Hematopoietic multipotent progenitor cell (in vitro differentiated cells): ENCODE data around the gene DCTPP1. TPM values are rescaled to one million over a fixed set of nuclear protein-coding genes. Genes with fewer than 3 reads are reported as not detected.
"Not testable (repeated sequence)": the region's sequence is repeated elsewhere in the genome, so short reads cannot be mapped to it uniquely, and the experiment has no call there.

Experiments used
- DNase-seq, 3 donors: peaks; one replicate each; pipeline ENCODE4 v3.0.0-alpha.2; 2011 to 2015; ENCODE audit warnings: low read depth in 2 of 3, low spot score in 2 of 3
- total RNA-seq: library from RNA; depleted of rRNA; stranded (reverse); fragments of >200 nt; gene quantifications from one replicate; pipeline ENCODE4 v1.2.3, GENCODE V29; 2012

Gene DCTPP1
- total RNA-seq = 40.4 TPM

DNA sequence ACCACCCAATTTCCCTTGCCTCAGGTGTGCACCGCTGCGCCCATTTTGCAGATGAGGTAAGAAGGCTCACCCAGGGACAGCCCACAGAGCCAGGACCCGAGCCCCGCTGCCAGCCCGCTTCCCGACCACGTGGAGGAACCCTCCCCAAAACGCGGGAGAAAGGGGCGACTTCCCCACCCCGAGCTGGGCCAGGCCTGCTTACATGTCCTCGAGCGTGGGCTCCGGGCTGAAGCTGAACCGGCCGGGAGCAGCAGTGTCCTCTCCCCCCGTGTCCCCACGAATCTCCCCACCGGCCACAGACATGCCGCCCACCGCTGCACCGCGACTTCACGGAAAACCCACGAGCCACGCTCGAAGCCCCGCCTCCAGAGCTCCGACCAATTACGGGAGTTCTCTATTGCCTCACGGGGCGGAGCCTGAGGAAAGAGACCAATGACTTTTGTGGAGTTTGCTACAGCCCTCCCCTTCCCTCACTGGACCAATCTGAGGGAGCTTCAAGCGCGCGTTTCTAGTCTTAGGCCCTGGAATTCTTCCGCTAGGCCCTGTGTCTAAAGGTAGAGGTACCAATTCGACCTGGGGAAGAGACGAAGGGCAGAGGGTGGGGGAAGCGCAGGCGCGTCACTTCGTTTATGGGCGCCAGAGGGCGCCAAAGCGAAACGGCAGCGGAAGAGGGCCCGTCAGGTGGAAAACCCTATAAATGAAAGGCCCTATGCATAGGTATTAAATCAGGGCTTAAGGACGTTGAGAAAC lies at the start of gene DCTPP1:
Gene DCTPP1 (minus strand): TSS at position 353 of the 750 bp plus-strand sequence. CDS start 50 bp downstream, at position 303.
- DNase-seq = peak; percentile 97 to 100 (median 99)

DNA sequence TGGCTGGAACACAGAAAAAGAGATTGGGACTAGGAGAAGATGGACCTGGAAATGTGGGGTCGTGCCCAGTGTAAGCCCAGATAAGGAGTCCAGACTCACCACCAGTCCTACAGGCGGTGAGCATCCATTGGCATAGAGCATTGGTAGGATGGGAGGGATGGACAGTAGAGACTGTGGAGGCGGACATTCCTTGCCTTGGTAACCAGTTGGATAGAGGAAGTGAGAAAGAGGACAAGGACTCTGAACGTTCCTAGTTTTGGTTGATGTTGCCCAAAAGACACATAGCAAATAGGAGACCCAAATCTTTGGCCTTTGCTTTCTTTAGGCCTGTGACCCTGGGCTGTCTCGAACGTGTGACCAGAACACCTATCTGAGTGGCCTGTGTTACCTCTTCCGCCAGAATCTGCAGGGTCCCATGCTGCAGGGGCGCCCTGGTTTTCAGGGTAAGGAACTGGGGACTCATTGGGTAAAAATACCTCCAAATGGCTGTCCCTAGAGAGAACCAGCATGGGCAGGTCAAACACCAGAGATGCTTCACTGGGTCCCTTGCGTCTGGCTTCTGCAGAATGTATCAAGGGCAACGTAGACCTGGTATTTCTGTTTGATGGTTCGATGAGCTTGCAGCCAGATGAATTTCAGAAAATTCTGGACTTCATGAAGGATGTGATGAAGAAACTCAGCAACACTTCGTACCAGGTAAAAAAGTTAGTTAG lies 49.1 kb upstream of the DCTPP1 start:
- no peak for DNase-seq

DNA sequence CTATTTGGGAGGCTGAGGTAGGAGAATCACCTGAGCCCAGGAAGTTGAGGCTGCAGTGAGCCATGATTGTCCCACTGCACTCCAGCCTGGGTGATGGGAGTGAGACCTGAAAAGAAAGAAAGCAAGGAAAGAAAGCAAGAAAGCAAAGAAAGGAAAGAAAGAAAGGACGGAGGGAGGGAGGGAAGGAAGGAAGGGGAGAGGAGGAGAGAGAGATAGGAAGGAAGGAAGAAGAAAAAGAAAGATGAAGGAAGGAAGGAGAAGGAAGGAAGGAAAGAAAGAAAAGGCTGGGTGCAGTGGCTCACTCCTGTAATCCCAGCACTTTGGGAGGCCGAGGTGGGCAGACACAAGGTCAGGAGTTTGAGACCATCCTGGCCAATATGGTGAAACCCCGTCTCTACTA lies 47.9 kb upstream of the DCTPP1 start:
- DNase-seq = not testable (repeated sequence)

DNA sequence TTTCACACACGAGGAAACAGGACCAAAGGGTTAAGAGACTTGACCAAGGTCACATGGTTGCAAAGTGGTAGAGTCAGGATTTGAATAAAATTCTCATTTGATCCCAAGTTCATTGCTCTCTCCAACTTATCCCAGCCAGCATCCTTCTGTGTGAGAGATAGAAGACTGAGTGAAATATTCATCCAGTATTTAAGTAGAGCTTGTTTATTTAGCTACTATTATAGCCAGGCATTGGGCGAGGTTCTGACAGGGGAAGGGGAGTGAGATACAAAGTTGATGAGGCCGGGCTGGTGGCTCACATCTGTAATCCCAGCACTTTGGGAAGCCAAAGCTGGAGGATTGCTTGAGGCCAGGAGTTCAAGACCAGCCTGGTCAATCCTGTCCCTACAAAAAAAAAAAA lies 47.2 kb upstream of the DCTPP1 start:
- DNase-seq = no peak

DNA sequence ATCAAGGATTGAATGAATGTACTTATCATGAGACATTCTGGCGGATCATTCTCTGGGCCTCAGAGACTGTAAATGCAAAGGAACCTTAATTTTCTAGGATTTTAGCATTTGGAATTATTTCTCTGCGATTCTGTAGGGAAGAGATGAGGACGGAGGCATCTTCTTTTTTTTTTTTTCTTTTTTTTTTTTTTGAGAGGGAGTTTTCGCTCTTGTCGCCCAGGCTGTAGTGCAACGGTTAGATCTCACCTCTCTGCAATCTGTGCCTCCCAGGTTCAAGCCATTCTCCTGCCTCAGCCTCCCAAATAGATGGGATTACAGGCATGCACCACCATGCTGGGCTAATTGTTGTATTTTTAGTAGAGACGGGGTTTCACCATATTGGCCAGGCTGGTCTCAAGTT lies 44.9 kb upstream of the DCTPP1 start:
- DNase-seq = no peak

DNA sequence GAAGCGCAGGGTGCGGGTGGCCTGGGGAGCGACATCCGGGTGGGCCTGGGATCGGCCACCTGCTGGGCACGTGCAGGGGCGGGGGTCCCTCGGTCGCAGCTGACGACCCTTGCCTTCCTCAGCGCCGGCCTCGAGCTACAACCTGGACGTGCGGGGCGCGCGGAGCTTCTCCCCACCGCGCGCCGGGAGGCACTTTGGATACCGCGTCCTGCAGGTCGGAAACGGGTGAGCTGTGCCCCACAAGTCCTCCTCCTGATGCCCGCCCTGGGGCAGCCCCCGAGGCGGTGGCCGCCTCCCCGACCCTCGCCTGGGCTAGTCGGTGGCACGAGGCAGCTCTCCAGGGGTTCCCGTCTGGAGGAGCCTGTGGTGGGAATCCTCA lies 44.2 kb upstream of the DCTPP1 start:
- DNase-seq = no peak

DNA sequence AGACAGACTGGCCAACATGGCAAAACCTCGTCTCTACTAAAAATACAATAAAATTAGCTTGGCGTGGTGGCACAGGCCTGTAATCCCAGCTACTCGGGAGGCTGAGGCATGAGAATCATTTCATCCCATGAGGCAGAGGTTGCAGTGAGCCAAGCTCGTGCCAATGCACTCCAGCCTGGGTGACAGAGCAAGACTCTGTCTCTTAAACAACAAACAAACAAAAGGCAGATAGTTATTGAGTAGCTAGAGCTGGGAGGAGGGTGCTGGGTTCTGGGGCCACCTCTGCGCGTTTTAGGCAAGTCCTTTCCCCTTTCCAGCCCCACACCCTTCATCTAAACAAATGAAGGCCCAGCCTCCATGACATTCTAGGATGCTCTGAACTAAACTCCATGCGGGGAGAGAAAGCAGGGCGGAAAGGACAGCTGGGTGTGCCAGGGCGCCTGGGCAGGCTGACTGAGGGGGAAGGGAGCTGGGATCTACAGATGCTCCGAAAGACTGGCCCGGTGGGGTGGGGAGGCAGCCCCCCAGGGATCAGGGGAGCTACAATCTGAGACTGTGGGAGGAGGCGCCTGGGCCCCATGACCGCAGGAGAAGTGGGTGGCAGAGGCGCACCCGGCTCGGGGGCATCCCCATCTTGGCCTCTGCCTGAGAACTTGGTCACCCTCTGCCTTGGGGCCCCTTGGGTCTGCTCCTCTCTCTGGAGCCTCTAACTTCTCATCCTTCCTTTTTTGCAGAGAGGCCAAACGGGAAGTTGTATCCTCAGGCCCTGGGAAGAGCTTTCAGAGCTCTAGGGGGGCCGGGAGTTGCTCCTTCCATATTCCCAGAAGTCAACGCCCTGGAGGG lies 43.6 kb upstream of the DCTPP1 start:
- no peak for DNase-seq

DNA sequence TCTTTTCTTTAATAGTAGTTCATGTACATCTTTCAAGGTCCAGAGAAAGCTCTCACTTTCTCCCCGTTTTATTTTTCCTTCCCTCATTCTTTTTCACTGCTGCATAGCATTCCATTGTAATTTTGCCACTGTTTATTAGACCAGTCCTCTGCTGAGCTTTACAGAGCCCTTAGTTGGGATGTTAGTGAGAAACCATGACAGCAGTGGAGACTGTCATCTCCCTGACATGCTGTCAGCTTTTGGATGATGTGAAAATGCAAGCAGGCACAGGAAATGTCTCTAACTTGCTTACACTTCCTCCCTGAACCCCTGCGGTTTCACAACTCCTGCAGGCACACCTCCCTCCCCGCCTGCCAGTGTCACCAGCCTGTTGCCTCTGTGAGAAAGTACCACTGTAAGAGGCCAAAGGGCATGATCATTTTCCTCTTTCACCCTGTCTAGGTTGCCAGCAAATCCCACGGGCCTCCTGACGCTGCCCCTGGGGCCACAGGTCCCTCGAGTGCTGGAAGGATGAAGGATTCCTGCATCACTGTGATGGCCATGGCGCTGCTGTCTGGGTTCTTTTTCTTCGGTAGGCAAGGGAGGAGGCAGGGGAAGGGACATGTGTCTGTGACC lies 42.6 kb upstream of the DCTPP1 start, which contains the start of gene ITGAL:
Gene ITGAL (plus strand): TSS at position 415 of the 615 bp plus-strand sequence. CDS start 96 bp downstream, at position 511.
- DNase-seq = peak; percentile 51 to 84 (median 63)

DNA sequence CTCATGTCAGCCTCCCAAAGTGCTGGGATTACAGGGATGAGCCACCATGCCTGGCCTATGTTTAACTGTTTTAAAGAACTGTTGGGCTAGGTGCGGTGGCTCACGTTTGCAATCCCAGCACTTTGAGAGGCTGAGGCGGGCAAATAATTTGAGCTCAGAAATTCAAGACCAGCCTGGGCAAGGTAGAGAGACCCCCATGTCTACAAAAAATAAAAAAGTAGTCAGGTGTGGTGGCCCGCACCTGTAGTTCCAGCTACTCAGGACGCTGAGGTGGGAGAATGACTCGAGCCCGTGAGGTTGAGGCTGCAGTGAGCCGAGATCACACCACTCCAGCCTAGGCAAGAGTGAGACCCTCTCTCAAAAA lies 40.8 kb upstream of the DCTPP1 start:
- no peak for DNase-seq

DNA sequence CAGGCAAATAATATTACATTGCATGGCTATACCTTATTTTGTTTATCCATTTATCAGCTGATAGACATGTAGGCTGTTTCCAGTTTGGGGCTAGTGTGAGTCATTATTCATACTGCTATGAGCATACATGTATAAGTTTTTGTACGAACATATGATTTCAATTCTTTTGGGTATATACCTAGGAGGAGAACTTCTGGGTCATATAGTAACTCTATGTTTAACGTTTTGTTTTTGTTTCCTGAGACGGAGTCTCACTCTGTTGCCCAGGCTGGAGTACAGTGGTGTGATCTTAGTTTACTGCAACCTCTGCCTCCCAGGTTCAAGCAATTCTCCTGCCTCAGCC lies 40.3 kb upstream of the DCTPP1 start:
- no peak for DNase-seq

DNA sequence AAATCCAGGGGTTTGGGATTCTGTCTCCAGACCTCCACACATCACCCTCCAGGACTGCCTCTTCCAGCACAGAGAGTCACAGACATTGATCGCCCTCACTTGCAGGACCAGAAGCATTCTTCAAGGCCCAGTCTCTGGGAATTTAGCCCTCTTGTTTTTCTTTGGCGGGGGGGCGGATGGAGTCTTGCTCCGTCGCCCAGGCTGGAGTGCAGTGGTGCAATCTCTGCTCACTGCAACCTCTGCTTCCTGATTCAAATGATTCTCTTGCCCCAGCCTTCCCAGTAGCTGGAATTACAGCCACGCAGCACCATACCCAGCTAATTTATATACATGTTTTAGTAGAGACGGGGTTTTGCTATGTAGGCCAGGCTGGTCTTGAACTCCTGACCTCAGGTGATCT lies 34.2 kb upstream of the DCTPP1 start:
- DNase-seq = no peak

DNA sequence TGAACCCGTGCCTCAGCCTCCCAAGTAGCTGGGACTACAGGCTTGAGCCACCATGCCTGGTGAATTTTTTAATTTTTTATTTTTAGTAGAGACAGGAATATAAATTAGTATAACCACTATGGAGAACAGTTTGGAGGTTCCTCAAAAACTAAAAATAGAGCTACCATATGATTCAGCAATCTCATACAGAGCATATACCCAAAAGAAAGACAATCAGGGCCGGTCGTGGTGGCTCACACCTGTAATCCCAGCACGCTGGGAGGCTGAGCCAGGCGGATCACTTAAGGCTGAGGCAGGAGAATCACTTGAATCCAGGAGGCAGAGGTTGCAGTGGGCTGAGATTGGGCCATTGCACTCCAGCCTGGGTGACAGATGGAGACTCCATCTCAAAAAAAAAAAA lies 31.6 kb upstream of the DCTPP1 start:
- peak in 1 of 3 donors; percentile 44 for DNase-seq

DNA sequence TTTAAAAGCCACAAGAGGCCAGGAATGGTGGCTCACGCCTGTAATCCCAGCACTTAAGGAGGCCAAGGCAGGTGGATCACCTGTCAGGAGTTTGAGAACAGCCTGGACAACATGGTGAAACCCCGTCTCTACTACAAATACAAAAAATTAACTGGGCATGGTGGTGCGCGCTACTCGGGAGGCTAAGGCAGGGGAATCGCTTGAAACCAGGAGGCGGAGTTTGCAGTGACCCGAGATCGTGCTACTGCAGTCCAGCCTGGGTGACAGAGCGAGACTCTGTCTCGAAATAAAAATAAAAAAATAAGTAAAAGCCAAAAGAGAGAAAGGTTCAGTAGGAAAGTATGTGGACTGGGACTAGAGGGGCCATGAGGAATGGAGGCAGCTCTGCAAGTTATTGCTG lies 29.6 kb upstream of the DCTPP1 start:
- DNase-seq = no peak

DNA sequence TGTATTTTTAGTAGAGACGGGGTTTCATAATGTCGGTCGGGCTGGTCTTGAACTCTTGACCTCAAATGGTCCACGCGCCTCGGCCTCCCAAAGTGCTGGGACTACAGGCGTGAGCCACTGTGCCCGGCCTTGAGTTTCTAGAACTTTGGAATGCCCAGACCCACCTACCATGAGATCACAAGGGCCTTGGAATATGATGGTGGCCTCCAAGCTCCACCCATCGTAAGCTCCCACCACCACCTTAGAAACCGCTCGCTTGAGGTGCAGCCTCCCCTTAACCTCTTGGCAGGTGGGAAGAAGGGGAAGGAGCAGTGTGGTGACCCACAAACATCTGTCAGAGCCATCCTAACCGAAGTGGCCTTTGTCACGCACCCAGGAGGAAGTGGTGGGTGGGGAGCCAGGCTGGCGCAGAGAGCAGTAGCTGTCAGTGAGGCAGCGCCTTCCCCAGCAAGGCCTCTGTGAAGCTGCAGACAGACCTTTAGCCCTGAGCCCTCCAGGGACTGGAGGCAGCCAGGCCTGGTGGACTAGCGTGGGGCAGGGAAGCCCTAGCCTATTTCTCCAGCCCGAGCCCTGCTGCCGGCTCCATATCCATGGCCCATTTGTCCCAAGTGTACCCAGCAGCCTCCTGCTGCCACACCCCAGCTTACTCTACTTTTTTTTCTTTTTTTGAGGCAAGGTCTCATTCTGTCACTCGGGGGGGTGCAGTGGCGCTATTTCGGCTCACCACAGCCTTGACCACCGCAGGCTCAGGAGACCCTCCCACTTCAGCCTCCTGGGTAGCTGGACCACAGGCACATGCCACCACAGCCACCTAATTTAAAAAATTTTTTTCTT lies 28.9 kb upstream of the DCTPP1 start:
- peak; percentile 47 to 97 (median 95) for DNase-seq

DNA sequence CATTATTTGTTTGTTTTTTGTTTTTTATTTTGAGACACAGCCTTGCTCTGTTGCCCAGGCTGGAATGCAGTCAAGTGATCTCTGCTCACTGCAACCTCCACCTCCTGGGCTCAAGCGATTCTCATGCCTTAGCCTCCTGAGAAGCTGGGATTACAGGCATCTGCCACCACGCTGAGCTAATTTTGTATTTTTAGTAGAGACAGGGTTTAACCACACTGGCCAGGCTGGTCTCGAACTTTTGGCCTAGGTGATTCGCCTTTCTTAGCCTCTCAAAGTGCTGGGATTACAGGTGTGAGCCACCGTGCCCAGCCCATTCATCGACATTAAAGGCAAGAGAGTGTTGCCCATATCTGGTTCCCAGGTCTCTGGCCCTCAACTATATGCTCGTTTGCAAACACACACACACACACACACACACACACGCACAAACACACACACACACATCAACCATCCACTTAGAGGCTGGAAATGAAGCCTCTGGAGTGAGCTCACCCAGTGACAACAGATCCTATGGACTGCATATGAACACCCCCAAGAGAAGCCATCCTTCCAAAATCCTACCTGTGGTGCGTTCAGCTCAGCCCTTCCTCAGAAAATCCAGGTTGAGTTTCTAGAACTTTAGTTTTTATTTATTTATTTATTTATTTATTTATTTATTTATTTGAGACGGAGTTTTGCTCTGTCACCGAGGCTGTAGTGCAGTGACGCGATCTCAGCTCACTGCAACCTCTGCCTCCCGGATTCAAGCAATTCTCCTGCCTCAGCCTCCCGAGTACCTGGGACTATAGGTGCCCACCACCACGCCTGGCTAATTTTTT lies 28.1 kb upstream of the DCTPP1 start:
- DNase-seq = no peak

DNA sequence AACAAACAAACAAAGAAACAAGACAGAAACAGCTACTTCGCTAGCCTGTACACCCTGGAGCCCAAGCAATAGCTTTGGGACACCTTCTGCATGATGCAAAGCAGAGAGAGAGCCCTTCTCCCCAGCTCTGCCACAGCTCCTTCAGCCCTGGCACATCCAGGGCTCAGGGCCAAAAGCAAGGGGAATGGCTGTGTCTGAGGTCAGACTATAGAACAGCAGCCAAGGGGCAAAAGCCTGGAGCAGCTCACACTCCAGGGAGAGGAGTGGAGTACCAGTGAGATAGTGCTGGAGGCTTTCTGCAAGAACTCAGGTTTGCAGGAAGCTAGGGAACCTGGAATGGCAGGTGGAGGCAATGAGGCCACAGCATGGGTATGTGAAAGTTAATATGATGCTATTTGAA lies 27.4 kb upstream of the DCTPP1 start:
- no peak for DNase-seq

DNA sequence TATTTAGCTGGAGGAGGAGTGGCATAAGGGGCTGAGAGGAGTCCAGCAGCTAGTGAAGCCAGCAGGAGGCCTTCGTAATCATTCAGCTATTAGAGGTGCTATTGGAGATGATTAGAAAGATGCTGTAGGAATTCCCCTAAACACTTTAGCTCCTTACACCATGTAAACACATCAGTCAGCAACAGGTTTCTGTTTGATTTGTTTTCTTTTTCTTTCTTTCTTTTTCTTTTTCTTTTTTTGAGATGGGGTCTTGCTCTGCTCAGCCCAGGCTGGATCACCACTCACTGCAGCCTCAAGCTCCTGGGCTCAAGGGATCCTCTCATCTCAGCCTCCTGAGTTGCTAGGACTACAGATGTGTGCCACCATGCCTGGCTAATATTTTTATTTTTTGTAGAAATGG lies 26.5 kb upstream of the DCTPP1 start:
- no peak for DNase-seq

DNA sequence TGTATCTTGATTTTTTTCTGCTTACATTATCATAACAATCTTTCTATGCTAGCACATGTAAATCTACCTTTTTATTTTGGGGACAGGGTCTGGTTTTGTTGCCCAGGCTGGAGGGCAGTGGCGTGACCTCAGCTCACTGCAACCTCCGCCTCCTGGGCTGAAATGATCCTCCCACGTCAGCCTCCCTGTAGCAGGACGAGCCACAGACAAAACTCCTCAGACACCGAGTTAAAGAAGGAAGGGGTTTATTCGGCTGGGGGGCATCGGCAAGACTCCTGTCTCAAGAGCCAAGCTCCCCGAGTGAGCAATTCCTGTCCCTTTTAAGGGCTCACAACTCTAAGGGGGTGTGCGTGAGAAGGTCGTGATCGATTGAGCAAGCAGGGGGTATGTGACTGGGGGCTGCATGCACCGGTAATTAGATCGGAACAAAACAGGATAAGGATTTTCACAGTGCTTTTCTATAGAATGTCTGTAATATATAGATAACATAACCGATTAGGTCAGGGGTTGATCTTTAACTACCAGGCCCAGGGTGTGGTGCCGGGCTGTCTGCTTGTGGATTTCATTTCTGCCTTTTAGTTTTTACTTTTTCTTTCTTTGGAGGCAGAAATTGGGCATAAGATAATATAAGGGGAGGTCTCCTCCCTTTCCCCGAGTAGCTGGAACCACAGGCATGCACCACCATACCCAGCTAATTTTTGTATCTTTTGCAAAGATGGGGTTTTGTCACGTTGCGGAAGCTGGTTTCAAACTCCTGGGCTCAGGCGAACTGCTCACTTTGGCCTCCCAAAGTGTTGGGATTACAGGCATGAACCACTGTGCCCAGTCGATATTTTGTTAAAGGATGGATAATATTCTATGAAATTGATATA lies 23.1 kb upstream of the DCTPP1 start:
- DNase-seq = not testable (repeated sequence)
